Measurements from ENCODE around the gene EFS.

EFS gene

GRCh38 chr14:23382731-23383440 is 17.9 kb upstream of the EFS start:
- TF ChIP-seq, protein P1, sequence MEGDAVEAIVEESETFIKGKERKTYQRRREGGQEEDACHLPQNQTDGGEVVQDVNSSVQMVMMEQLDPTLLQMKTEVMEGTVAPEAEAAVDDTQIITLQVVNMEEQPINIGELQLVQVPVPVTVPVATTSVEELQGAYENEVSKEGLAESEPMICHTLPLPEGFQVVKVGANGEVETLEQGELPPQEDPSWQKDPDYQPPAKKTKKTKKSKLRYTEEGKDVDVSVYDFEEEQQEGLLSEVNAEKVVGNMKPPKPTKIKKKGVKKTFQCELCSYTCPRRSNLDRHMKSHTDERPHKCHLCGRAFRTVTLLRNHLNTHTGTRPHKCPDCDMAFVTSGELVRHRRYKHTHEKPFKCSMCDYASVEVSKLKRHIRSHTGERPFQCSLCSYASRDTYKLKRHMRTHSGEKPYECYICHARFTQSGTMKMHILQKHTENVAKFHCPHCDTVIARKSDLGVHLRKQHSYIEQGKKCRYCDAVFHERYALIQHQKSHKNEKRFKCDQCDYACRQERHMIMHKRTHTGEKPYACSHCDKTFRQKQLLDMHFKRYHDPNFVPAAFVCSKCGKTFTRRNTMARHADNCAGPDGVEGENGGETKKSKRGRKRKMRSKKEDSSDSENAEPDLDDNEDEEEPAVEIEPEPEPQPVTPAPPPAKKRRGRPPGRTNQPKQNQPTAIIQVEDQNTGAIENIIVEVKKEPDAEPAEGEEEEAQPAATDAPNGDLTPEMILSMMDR (IDR thresholded peaks at IDR 0.05; ENCODE audit: control insufficient read depth, extremely low read depth, insufficient read depth): no peak
- no peak for DNase-seq (ENCODE audit: low read depth)
- no peak overlapping the region for H3K4me3 ChIP-seq (ENCODE audit: low read depth, low read length)

DNA sequence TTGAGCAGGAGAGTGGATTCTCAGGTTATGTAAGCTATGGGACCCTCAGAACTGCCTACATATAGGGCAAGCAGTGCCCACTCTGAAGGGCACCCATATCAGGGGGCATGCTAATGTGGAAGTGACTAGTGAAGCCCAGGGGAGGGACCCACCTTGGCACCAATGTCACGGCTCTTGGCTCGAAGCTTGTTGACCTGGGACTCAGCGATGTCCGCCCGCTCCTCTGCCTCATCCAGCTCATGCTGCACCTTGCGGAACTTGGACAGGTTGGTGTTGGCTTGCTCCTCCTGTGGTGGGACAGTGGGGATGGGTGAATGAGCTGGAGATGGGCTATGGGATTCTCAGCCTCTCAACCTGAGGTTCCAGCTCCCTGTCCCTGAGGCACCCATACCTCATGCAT is 17.3 kb upstream of the EFS start:
- H3K4me3 ChIP-seq (ENCODE audit: low read depth, low read length): no peak overlapping the region
- DNase-seq (ENCODE audit: low read depth): no peak
- TF ChIP-seq, protein P1 (IDR thresholded peaks at IDR 0.05; ENCODE audit: control insufficient read depth, extremely low read depth, insufficient read depth): no peak

- TF ChIP-seq, protein P1 (IDR thresholded peaks at IDR 0.05; ENCODE audit: control insufficient read depth, extremely low read depth, insufficient read depth): no peak
- H3K4me3 ChIP-seq (ENCODE audit: low read depth, low read length): no peak overlapping the region
- DNase-seq (ENCODE audit: low read depth): no peak
Observed at GRCh38 chr14:23381871-23382270, 16.9 kb upstream of the EFS start.

- TF ChIP-seq, protein P1 (IDR thresholded peaks at IDR 0.05; ENCODE audit: control insufficient read depth, extremely low read depth, insufficient read depth): no peak
- H3K4me3 ChIP-seq (ENCODE audit: low read depth, low read length): no peak overlapping the region
- DNase-seq (ENCODE audit: low read depth): no peak
Observed at GRCh38 chr14:23380976-23381375, 16.0 kb upstream of the EFS start.

DNA sequence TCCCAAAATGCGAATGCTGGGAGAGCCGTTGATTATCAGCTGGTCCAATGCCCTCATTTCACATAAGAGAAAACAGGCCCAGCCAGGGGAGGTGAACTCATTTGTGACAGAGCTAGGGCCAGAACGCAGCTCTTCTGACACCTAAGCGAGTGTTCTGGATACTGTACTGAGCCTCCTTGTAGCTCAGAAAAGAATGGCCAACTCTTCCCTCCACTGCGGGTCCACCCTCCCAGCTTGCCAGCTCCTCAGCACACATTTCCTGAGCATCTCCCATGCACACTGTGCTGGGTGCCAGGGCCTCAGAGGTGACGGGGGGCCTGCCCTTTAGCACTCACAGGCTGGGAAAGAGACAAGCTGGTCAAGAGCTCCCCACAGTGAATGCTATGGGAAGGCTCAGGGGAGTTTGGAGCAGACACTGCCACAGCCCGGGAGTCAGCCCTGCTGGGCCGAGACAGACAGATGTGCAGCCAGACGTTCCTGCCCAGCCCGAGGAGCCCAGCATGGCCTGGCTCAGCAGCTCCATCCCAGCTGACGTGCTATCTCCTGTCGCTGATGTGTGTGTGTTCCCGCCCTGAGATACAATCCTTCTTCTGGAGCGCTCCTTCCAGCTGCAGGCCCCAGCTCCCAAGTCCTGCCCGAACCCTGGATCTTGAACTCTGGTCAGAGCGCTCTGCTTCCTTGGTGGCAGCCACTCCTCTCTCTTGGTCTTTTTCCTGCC is 15.4 kb upstream of the EFS start:
- no peak for DNase-seq (ENCODE audit: low read depth)
- TF ChIP-seq, protein P1 (IDR thresholded peaks at IDR 0.05; ENCODE audit: control insufficient read depth, extremely low read depth, insufficient read depth): no peak
- no peak overlapping the region for H3K4me3 ChIP-seq (ENCODE audit: low read depth, low read length)

- peak; percentile 63 for DNase-seq (ENCODE audit: low read depth)
- TF ChIP-seq, protein P1 (IDR thresholded peaks at IDR 0.05; ENCODE audit: control insufficient read depth, extremely low read depth, insufficient read depth): peak; percentile 98
- no peak overlapping the region for H3K4me3 ChIP-seq (ENCODE audit: low read depth, low read length)
Observed at GRCh38 chr14:23379366-23380196, 14.6 kb upstream of the EFS start.
